Breast epithelium (tissue), 3 donors: ENCODE measurements around the gene ARID4B.
"Not testable (repeated sequence)": the region's sequence is repeated elsewhere in the genome, so short reads cannot be mapped to it uniquely, and the experiment has no call there.

Experiments used
- CTCF ChIP-seq, 3 donors: fragments of 450-650 bp; IDR thresholded peaks; one replicate each; pipeline ENCODE4 v1.5.1; 2016 to 2017; ENCODE audit warnings: antibody characterized with exemption in 3 of 3, mild to moderate bottlenecking in 3 of 3, moderate library complexity in 3 of 3
- POLR2A ChIP-seq: fragments of 450-650 bp; IDR thresholded peaks from one replicate; pipeline ENCODE4 v1.6.1; 2016; ENCODE audit warnings: antibody characterized with exemption, mild to moderate bottlenecking, moderate library complexity
- POLR2AphosphoS5 ChIP-seq, 3 donors: sonication (generic); formaldehyde crosslinking; IDR thresholded peaks; one replicate each; pipeline ENCODE4 v1.6.1; 2017; ENCODE audit warnings: antibody characterized with exemption in 3 of 3

GRCh38 chr1:235364189-235364588 lies 36.2 kb upstream of the ARID4B start:
- TF ChIP-seq CTCF (IDR thresholded peaks at IDR 0.05); POLR2AphosphoS5 (IDR thresholded peaks at IDR 0.05); POLR2A: not testable (repeated sequence)
